Pulmonary artery endothelial cell (primary cell): Measurements from ENCODE around the gene PLLP. TPM values are rescaled to one million over a fixed set of nuclear protein-coding genes. Genes with fewer than 3 reads are reported as not detected.

Experiments used
- DNase-seq: peaks from one replicate; pipeline ENCODE4 v3.0.0-alpha.2; 2011; ENCODE audit warnings: low read depth, low spot score
- total RNA-seq: library from RNA; depleted of rRNA; stranded (reverse); fragments of >200 nt; gene quantifications from 2 replicates; pipeline ENCODE4 v1.2.3, GENCODE V29; 2014

Gene PLLP
- total RNA-seq, 1 donor from 2014 or later, result 8.4 TPM

GRCh38 chr16:57257455-57258070, 26.9 kb downstream of the PLLP start:
- no peak for DNase-seq

DNA sequence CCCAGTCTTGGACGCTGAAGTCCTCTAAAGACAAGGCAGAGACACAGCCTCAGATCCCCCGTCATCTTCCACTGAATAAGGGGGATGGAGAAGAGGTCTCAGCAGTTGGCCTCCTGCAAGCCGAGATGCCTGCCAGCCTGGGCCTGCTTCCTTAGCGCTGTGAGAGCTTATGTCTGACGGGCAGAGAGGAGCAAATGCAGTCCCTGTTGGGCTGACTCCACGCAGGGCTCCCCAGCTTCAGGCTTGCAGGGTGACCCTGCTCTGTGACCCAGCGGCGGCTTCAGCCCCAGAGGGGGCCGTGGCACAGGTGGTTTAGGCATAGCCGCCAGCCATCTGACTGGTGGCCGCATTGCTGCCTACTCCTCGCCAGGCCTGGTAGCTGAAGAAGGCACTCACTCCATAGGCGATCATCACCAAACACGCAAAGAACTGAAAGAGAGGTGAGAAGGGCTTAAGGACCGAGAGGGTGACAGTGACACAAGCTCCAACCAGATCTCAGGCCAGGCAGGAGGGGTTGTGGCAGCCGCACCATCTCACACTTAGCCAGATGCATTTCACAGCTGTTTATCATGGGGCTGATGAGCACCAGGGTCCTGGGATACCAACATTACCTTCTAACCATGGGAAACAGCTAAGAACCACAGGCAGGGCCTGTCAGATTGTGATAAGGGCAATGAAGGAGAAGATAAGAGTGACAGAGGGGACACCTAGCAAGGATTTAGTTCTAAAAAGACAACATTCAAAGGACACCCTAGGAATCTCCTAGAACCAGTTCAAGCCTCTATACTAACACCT, 27.7 kb downstream of the PLLP start:
- DNase-seq, result no peak

- DNase-seq, result no peak
These were observed 28.6 kb downstream of the PLLP start for GRCh38 chr16:57255686-57256415.

DNA sequence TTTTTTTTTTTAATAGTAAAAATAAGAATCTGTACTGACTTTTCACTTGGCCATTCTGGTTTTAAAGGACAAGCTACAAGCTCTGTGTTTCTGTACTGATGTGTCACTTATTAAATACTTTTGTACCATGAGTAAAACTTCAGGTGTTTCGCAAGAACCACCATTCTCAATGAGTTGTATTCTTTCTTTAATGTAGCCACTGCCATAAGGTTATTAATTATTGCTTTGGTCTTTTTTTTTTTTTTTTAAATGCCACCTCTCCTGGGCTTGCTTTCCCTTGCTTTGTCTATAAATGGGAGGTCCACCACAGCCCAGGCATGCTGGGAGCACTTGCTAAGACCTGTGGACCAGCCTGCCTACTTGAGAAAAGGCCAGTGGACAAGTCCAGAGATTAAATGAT, 31.0 kb downstream of the PLLP start:
- DNase-seq, result no peak

- no peak for DNase-seq
These were observed 32.2 kb downstream of the PLLP start for GRCh38 chr16:57252148-57252721.

GRCh38 chr16:57251352-57251751, 33.1 kb downstream of the PLLP start:
- DNase-seq, result no peak

- DNase-seq, result no peak
These were observed 38.9 kb downstream of the PLLP start for GRCh38 chr16:57245472-57246113.

GRCh38 chr16:57244767-57245471, 39.6 kb downstream of the PLLP start, which contains the start of gene ARL2BP:
TSS of gene ARL2BP (plus strand) at chr16:57245259. CDS start at chr16:57245368, 109 bp downstream.
- peak; percentile 90 for DNase-seq

DNA sequence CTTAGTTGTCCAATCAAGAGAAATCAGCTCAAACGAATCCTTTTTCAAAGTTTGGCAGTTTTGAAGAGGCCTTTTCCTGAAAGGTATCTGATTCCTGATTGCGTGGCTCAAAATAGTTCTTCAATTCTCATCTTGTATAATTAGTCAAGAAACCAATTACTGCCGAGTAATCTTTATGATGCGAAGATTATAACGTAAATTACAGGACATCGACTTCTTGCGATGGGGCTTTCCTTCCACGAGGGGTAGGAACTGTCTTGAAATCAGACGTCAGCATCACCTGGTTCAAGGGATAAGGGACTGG, 40.1 kb downstream of the PLLP start:
- no peak for DNase-seq

- no peak for DNase-seq
These were observed 41.8 kb downstream of the PLLP start for GRCh38 chr16:57242650-57243049.

- no peak for DNase-seq
These were observed 43.6 kb downstream of the PLLP start for GRCh38 chr16:57240851-57241250.

GRCh38 chr16:57239107-57239506, 45.4 kb downstream of the PLLP start:
- DNase-seq, result no peak

GRCh38 chr16:57238682-57239081, 45.8 kb downstream of the PLLP start:
- no peak for DNase-seq

DNA sequence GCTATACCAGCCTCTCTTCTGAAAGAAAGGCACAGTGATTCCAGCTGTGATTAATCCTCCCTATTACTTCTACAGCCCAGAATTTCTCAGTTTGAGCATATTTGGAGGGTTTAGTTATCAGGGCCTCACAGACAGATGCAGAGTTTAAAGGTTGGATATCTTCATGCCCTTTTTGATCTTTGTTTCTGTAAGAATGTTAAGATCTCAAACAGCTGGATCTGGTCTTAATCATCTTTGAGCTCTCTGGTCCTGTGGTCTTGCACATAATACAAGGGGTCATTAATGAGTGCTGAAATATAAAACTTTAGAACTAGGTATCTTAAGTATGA, 48.5 kb downstream of the PLLP start:
- DNase-seq, result no peak

DNA sequence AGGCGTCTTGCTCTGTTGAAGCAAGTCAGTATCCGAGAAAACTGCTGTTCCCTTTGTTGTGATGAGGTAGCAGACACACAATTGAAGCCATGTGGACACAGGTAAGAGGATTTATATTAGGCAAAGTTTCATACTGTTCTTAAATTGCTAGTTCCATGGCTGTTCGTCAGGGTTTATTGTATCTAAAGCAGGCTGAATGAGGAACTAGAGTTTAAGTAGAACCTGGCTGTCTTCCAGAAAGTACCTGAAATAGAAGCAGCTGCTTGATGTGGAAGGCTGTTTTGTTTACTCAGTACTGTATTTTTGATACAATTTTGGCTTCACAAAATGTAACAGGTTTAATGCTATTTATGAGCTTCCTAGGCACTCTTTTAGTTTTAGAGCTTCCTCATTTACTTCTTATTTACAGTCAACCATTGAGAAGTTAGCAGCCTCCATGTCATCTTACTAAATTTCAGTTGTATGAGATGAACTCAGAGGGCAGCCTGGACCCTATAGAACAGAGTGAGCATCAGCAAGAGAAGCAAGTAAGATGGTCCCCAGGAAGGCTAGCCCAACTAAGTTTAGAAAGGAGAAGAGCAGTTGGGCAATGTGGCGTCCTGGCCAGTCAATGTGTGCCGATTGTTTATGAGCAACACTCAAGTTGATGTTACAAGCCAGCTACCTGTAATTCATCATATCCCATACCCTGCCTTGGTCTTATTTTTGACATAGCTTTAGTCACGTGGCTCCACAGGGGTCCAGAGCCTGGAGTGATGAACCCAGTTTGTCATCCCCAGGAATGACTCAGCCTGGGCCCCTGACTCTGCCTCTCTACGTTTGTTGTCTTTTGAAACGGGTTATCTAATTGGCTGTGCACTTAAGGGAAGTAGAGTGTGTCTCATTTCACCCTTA, 49.1 kb downstream of the PLLP start:
- no peak for DNase-seq

DNA sequence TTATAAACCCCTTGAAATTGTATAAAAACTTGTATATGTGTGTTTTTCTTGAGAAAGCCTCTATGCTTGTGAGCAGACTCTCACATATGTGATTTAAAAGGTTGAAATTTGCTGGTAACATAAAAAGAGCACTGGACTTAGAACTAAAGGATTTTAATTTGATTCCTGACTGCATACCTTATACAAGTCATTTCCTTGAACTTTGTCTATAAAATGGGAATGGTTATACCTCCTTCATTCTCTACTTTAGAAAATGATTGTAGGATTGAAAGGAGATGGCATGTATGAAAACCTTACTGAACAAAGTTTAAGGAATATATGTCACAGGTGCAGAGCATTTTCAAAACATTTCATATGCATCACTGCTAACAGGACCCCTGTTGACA, 49.8 kb downstream of the PLLP start:
- no peak for DNase-seq

GRCh38 chr16:57233944-57234706, 50.3 kb downstream of the PLLP start:
- no peak for DNase-seq

DNA sequence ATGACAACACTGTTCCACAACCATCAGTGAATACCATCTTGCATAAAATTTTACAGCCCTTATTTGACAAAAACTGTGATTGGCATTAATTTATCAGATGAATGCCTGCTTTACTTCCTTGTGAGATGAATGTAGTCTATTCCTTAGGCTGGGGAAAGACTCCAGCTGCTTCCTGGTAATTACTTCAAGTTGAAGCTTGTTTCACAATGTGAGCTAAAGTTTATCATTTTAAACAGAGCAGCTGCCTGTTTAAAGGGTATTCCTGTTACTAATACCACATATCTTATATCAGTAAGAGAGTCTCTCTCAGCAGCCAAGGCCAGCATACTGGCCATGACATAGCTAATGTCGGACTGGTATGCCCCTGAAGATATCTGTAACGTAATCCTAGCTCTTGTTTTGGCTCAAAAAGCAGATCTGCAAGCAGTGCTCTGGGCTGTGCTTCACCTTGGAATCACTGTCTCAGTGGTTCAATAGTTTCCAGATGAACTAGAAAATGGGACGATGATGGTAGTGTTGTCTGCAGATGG, 52.6 kb downstream of the PLLP start:
- no peak for DNase-seq

GRCh38 chr16:57229079-57229478, 55.4 kb downstream of the PLLP start:
- DNase-seq, result no peak
